Measurements from ENCODE around the gene DMBX1.
A peak's percentile ranks its signal among the peaks of the same experiment; 100 is the strongest.

DNA sequence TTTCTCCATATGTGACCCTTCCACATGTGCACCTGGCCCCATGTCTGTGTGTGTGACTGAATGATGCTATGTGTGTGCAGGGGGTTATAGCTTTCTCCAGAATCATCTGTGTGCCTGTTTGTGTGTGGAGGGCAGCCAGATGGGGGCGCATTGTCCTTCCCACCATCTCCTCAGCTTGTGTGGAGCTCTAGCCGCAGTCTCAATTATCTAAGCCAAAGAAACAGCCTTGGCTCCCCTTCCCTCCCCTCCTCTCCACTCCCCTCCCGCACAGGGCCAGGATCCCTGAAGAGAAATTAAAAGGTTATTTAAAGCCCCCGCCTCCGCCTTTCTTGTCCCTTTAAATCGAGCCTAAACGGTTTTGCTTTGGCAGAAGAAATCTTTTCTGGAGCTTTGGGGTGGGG is 1.8 kb upstream of the DMBX1 start:
- TF ChIP-seq TAF1 (IDR thresholded peaks at IDR 0.05; ENCODE audit: borderline replicate concordance, low read depth, low read length), result no peak
- TF ChIP-seq, protein P1, sequence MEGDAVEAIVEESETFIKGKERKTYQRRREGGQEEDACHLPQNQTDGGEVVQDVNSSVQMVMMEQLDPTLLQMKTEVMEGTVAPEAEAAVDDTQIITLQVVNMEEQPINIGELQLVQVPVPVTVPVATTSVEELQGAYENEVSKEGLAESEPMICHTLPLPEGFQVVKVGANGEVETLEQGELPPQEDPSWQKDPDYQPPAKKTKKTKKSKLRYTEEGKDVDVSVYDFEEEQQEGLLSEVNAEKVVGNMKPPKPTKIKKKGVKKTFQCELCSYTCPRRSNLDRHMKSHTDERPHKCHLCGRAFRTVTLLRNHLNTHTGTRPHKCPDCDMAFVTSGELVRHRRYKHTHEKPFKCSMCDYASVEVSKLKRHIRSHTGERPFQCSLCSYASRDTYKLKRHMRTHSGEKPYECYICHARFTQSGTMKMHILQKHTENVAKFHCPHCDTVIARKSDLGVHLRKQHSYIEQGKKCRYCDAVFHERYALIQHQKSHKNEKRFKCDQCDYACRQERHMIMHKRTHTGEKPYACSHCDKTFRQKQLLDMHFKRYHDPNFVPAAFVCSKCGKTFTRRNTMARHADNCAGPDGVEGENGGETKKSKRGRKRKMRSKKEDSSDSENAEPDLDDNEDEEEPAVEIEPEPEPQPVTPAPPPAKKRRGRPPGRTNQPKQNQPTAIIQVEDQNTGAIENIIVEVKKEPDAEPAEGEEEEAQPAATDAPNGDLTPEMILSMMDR (IDR thresholded peaks at IDR 0.05), result peak; percentile 41
- TF ChIP-seq RFX5 (IDR thresholded peaks at IDR 0.05; ENCODE audit: low read length), result no peak
- TF ChIP-seq JUND (IDR thresholded peaks at IDR 0.05), result no peak
- TF ChIP-seq EP300 (IDR thresholded peaks at IDR 0.05; ENCODE audit: borderline replicate concordance in 1 of 2, low read depth in 1 of 2, low read length in 1 of 2), result no peak
- TF ChIP-seq, protein P2, sequence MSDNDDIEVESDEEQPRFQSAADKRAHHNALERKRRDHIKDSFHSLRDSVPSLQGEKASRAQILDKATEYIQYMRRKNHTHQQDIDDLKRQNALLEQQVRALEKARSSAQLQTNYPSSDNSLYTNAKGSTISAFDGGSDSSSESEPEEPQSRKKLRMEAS (IDR thresholded peaks at IDR 0.05; ENCODE audit: low read depth), result no peak
- no peak for TF ChIP-seq GATA2 (CRISPR knock-in tag; IDR thresholded peaks at IDR 0.05)
- no peak for TF ChIP-seq EZH2phosphoT487 (IDR thresholded peaks at IDR 0.05; ENCODE audit: borderline replicate concordance, low read depth)
